A549 (cell line): ENCODE measurements around the gene LTBP3. TPM values are rescaled to one million over a fixed set of nuclear protein-coding genes. Genes with fewer than 3 reads are reported as not detected.

Experiments used
- ATOH8 ChIP-seq: fragments of 250-450 bp; sonication (Bioruptor Pico); IDR thresholded peaks from 2 replicates; pipeline ENCODE4 v1.5.0; 2020; ENCODE audit warnings: low read depth, mild to moderate bottlenecking, moderate library complexity
- CBX8 ChIP-seq: fragments of 200-600 bp; sonication (generic); IDR thresholded peaks from 2 replicates; pipeline ENCODE4 v1.6.1; 2016
- CHD2 ChIP-seq: fragments of 150-350 bp; IDR thresholded peaks from 2 replicates; pipeline ENCODE4 v1.6.1; 2014; ENCODE audit warnings: low read length; ENCODE audit not compliant: partially characterized antibody
- EHF ChIP-seq: fragments of 250-450 bp; sonication (Bioruptor Pico); IDR thresholded peaks from 2 replicates; pipeline ENCODE4 v1.5.0; 2020; ENCODE audit warnings: mild to moderate bottlenecking
- FOSL2 ChIP-seq, 2 experiments: fragments of 450-650 bp in 1 of 2; fragments of >200 bp in 1 of 2; sonication (Bioruptor Twin) in 1 of 2; formaldehyde crosslinking; IDR thresholded peaks; 2 replicates each; pipeline versions ENCODE4 v1.5.0 to v1.6.1; 2016 to 2020; ENCODE audit warnings: mild to moderate bottlenecking in 1 of 2, moderate library complexity in 1 of 2
- FOXS1 ChIP-seq: fragments of 250-450 bp; sonication (Bioruptor Pico); IDR thresholded peaks from 2 replicates; pipeline ENCODE4 v1.5.0; 2020; ENCODE audit warnings: mild to moderate bottlenecking, moderate library complexity
- GATA3 ChIP-seq: IDR thresholded peaks from 2 replicates; pipeline ENCODE4 v1.6.1; 2012; ENCODE audit warnings: borderline replicate concordance
- HDAC2 ChIP-seq: fragments of 200-600 bp; sonication (generic); IDR thresholded peaks from 2 replicates; pipeline ENCODE4 v1.6.1; 2016
- HEYL ChIP-seq: fragments of 250-450 bp; sonication (Bioruptor Pico); IDR thresholded peaks from 2 replicates; pipeline ENCODE4 v1.8.0; 2021; ENCODE audit warnings: mild to moderate bottlenecking, moderate library complexity
- HOXB13 ChIP-seq: fragments of 250-450 bp; sonication (Bioruptor Pico); IDR thresholded peaks from 2 replicates; pipeline ENCODE4 v1.5.0; 2020; ENCODE audit warnings: low read depth, mild to moderate bottlenecking, moderate library complexity
- JUN ChIP-seq, 2 experiments: fragments of >200 bp; sonication (Bioruptor Twin); formaldehyde crosslinking; IDR thresholded peaks; 2 replicates in 1 of 2; 3 replicates in 1 of 2; pipeline ENCODE4 v1.6.1; 2016 to 2017
- JUNB ChIP-seq: fragments of >200 bp; sonication (Bioruptor Twin); formaldehyde crosslinking; IDR thresholded peaks from 2 replicates; pipeline ENCODE4 v1.6.1; 2016
- MAFK ChIP-seq: fragments of 450-650 bp; IDR thresholded peaks from 2 replicates; pipeline ENCODE4 v1.6.1; 2014; ENCODE audit not compliant: partially characterized antibody
- MYC ChIP-seq: IDR thresholded peaks from 2 replicates; pipeline ENCODE4 v1.6.1; 2012; ENCODE audit warnings: mild to moderate bottlenecking, inconsistent platforms, low read length, improper control_type of control experiment, borderline replicate concordance
- NFE2L2 ChIP-seq: fragments of 150-350 bp; conservative IDR thresholded peaks from 2 replicates; pipeline ENCODE4 v1.6.1; 2014; ENCODE audit warnings: low read length
- NPAS2 ChIP-seq: fragments of 250-450 bp; sonication (Bioruptor Pico); IDR thresholded peaks from 2 replicates; pipeline ENCODE4 v1.8.0; 2022; ENCODE audit warnings: mild to moderate bottlenecking, moderate library complexity, borderline replicate concordance
- POLR2A ChIP-seq: IDR thresholded peaks from 2 replicates; pipeline ENCODE4 v1.6.1; 2012; ENCODE audit warnings: mild to moderate bottlenecking, low read length
- RAD21 ChIP-seq, 2 experiments: fragments of >200 bp in 1 of 2; sonication (Bioruptor Twin) in 1 of 2; formaldehyde crosslinking in 1 of 2; IDR thresholded peaks in 1 of 2; conservative IDR thresholded peaks in 1 of 2; 2 replicates in 1 of 2; 3 replicates in 1 of 2; pipeline ENCODE4 v1.6.1; 2012 to 2018; ENCODE audit warnings: inconsistent platforms in 1 of 2
- RARB ChIP-seq: fragments of 250-450 bp; sonication (Bioruptor Pico); IDR thresholded peaks from 2 replicates; pipeline ENCODE4 v1.8.0; 2021; ENCODE audit warnings: mild to moderate bottlenecking, moderate library complexity
- RFX5 ChIP-seq: fragments of 450-650 bp; IDR thresholded peaks from 2 replicates; pipeline ENCODE4 v1.7.1; 2014; ENCODE audit warnings: antibody characterized with exemption, mild to moderate bottlenecking, moderate library complexity
- TP53 ChIP-seq: fragments of 250-450 bp; sonication (Bioruptor Pico); IDR thresholded peaks from 2 replicates; pipeline ENCODE4 v1.5.0; 2021; ENCODE audit warnings: mild to moderate bottlenecking, moderate library complexity
- ZC3H11A ChIP-seq: fragments of 450-650 bp; IDR thresholded peaks from 2 replicates; pipeline ENCODE4 v1.6.1; 2014; ENCODE audit warnings: antibody characterized with exemption, mild to moderate bottlenecking
- ZNF302 ChIP-seq: fragments of 250-450 bp; sonication (Bioruptor Pico); IDR thresholded peaks from 2 replicates; pipeline ENCODE4 v1.9.0; 2021; ENCODE audit warnings: inconsistent platforms, mild to moderate bottlenecking, moderate library complexity
- polyA plus RNA-seq, 4 experiments: library from polyadenylated mRNA; depleted of rRNA in 3 of 4; stranded (reverse); fragments of >200 nt; fragmentation: RNase III in 1 of 4; extraction: RNeasy Plus Mini Kit Qiagen cat#74134 plus additional on column Dnase treatment in 1 of 4; gene quantifications; 2 replicates in 3 of 4; 3 replicates in 1 of 4; pipeline ENCODE4 v1.2.3, GENCODE V29; 2011 to 2017
- TF ChIP-seq, protein P1 (sequence below): fragments of 250-450 bp; sonication (Bioruptor Pico); IDR thresholded peaks from 2 replicates; pipeline ENCODE4 v1.5.0; 2021; ENCODE audit warnings: mild to moderate bottlenecking, moderate library complexity, borderline replicate concordance
- TF ChIP-seq, protein P2 (sequence below): fragments of >200 bp; sonication (Bioruptor Twin); formaldehyde crosslinking; IDR thresholded peaks from 3 replicates; pipeline ENCODE4 v1.5.1; 2016
- TF ChIP-seq, protein P3 (sequence below): fragments of 450-650 bp; IDR thresholded peaks from 2 replicates; pipeline ENCODE4 v1.6.1; 2014; ENCODE audit warnings: antibody characterized with exemption

The LTBP3 gene
- polyA plus RNA-seq, 2 of the 4 experiments (the other 2 are of a cell fraction) = 28.6 to 123 TPM

DNA sequence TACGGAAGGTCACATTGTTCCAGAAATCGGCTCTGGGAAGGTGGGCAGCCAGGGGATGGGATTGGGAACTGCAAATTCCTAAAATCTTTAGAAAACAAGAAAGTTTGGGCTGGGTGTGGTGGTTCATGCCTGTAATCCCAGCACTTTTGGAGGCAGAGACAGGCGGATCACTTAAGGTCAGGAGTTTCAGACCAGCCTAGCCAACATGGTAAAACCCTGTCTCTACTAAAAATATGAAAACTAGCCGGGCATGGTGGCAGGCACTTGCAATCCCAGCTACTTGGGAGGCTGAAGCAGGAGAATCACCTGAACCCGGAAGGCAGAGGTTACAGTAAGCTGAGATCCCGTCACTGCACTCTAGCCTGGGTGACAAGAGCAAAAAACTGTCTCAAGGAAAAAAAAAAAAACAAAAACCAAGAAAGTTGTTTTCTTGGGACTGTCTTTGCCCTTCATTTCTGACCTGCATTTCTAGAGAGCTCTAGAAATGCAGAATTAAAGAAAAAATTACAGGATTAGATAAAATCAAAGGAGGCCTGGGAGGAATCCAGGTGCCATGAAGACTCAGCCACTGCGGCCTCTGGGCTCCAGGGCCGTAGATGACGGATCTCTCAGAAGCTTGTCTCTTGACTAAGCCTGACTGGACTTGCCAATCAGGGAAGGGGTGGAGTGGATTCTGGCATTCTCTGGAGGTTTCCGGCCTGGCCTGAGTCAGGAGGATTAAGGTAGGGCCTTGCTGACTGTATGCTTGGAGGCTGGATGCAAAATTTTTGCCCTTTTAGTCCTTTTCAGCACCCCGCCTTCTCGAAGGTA is 64.6 kb downstream of the LTBP3 start (continued):
- TF ChIP-seq FOSL2 (IDR thresholded peaks at IDR 0.05) (no peak), FOSL2 (CRISPR knock-in tag; IDR thresholded peaks at IDR 0.05) (peak; percentile 66), CHD2 (no peak), NPAS2 (no peak), JUN (IDR thresholded peaks at IDR 0.05) (no peak; a peak in 1 of 5 replicates), FOXS1 (CRISPR knock-in tag) (no peak), NFE2L2 (no peak), MAFK (peak; percentile 65), MYC (no peak), EHF (0 out of 2 replicates have a peak, but pooled peaks have one; percentile 41), GATA3 (peak; percentile 43; the same call in 1 of the 2 replicates), HOXB13 (no peak; the same call in 1 of the 2 replicates), JUNB (no peak), CBX8 (no peak), ATOH8 (CRISPR knock-in tag) (peak; percentile 77), ZNF302 (CRISPR knock-in tag) (no peak), TP53 (0 out of 2 replicates have a peak, but pooled peaks have one; percentile 6), RARB (CRISPR knock-in tag) (peak; percentile 81), RFX5 (no peak), RAD21 (conservative IDR thresholded peaks at IDR 0.05 in 1 of 2, IDR thresholded peaks at IDR 0.05 in 1 of 2) (peak in 1 of 2 experiments; percentile 10; a peak in 1 of 5 replicates), ZC3H11A (no peak), HDAC2 (no peak), POLR2A (no peak), HEYL (no peak)
- TF ChIP-seq, protein P1, sequence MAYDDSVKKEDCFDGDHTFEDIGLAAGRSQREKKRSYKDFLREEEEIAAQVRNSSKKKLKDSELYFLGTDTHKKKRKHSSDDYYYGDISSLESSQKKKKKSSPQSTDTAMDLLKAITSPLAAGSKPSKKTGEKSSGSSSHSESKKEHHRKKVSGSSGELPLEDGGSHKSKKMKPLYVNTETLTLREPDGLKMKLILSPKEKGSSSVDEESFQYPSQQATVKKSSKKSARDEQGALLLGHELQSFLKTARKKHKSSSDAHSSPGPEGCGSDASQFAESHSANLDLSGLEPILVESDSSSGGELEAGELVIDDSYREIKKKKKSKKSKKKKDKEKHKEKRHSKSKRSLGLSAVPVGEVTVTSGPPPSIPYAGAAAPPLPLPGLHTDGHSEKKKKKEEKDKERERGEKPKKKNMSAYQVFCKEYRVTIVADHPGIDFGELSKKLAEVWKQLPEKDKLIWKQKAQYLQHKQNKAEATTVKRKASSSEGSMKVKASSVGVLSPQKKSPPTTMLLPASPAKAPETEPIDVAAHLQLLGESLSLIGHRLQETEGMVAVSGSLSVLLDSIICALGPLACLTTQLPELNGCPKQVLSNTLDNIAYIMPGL (CRISPR knock-in tag) = no peak
- TF ChIP-seq, protein P2, sequence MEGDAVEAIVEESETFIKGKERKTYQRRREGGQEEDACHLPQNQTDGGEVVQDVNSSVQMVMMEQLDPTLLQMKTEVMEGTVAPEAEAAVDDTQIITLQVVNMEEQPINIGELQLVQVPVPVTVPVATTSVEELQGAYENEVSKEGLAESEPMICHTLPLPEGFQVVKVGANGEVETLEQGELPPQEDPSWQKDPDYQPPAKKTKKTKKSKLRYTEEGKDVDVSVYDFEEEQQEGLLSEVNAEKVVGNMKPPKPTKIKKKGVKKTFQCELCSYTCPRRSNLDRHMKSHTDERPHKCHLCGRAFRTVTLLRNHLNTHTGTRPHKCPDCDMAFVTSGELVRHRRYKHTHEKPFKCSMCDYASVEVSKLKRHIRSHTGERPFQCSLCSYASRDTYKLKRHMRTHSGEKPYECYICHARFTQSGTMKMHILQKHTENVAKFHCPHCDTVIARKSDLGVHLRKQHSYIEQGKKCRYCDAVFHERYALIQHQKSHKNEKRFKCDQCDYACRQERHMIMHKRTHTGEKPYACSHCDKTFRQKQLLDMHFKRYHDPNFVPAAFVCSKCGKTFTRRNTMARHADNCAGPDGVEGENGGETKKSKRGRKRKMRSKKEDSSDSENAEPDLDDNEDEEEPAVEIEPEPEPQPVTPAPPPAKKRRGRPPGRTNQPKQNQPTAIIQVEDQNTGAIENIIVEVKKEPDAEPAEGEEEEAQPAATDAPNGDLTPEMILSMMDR = no peak
- TF ChIP-seq, protein P3, sequence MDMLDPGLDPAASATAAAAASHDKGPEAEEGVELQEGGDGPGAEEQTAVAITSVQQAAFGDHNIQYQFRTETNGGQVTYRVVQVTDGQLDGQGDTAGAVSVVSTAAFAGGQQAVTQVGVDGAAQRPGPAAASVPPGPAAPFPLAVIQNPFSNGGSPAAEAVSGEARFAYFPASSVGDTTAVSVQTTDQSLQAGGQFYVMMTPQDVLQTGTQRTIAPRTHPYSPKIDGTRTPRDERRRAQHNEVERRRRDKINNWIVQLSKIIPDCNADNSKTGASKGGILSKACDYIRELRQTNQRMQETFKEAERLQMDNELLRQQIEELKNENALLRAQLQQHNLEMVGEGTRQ = no peak
- TF ChIP-seq, all 56 proteins: peak for 12
